Retina (tissue), 1 donor: Measurements from ENCODE around the gene LMF2.
"Not testable (repeated sequence)": the region's sequence is repeated elsewhere in the genome, so short reads cannot be mapped to it uniquely, and the experiment has no call there.

Experiments used
- DNase-seq: peaks from one replicate; pipeline ENCODE4 v3.0.0-alpha.2; 2016

The LMF2 gene

DNA sequence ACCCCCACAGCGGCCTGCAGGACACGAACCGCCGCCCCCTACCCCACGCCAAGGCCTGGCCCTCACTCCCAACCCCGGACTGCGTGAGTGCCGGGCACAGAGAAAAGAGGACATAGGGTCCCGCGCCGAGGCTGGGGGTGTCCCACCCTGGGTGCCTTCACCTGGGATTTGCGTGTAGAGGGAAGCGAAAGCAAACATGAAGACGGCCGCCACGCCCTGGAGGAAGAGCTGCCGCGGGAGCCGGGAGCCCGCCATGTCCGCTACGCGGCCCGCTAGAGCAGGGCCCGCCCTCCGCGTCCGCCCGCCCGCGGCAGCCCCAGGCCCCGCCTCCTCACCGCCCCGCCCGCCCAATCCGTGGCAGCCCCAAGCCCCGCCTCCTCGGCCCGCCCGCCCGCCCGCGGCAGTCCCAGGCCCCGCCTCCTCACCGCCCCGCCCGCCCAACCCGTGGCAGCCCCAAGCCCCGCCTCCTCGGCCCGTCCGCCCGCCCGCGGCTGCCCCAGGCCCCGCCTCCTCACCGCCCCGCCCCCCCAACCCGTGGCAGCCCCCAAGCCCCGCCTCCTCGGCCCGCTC lies at the start of gene LMF2:
Gene LMF2, minus strand, starts transcription at position 282 of the 570 bp plus-strand sequence. Its CDS starts 27 bp downstream, at position 255.
- peak; percentile 81 for DNase-seq

- no peak for DNase-seq
Measured at GRCh38 chr22:50556703-50557102, 49.2 kb upstream of the LMF2 start.

- no peak for DNase-seq
Measured at GRCh38 chr22:50553310-50553709, 45.8 kb upstream of the LMF2 start.

- DNase-seq: no peak
Measured at GRCh38 chr22:50551160-50551752, 43.8 kb upstream of the LMF2 start.

- DNase-seq: no peak
Measured at GRCh38 chr22:50550395-50550794, 42.9 kb upstream of the LMF2 start.

GRCh38 chr22:50548921-50549790 lies 41.7 kb upstream of the LMF2 start:
- peak; percentile 53 for DNase-seq

GRCh38 chr22:50548040-50548920 lies 40.8 kb upstream of the LMF2 start:
- peak; percentile 47 for DNase-seq

DNA sequence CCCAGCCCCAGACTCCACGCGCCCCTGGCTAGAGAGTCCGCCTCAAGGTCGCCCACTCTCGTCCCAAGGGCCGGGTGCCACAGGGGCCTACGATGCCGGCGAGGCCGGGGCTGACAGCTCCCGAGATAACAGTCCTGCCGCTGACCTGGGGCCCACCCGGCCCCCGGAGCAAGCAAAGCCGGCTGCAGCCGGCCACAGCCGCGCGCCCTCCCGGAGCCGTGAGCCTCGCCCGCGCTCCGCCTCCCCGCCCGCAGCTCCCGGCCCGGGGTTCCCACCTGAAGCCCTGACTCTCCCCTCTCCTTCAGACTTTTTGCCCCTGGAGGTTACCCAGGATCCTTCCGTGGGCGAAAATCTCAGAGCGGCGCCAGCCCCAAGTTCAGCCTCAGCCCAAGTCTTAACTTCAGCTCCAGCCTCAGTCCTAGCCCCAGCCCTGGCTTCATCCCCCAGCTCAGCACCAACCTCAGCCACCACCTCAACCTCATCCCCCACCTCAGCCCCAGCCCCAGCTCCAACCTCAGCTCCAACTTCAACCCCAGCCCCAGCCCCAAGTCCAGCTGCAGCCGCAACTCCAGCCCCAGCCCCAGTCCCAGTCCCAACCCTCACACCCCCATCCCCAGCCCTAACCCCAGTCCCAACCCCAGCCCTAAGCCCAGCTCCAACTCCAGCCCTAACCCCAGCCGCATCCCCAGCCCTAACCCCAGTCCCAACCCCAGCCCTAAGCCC lies 39.9 kb upstream of the LMF2 start:
- no peak for DNase-seq

DNA sequence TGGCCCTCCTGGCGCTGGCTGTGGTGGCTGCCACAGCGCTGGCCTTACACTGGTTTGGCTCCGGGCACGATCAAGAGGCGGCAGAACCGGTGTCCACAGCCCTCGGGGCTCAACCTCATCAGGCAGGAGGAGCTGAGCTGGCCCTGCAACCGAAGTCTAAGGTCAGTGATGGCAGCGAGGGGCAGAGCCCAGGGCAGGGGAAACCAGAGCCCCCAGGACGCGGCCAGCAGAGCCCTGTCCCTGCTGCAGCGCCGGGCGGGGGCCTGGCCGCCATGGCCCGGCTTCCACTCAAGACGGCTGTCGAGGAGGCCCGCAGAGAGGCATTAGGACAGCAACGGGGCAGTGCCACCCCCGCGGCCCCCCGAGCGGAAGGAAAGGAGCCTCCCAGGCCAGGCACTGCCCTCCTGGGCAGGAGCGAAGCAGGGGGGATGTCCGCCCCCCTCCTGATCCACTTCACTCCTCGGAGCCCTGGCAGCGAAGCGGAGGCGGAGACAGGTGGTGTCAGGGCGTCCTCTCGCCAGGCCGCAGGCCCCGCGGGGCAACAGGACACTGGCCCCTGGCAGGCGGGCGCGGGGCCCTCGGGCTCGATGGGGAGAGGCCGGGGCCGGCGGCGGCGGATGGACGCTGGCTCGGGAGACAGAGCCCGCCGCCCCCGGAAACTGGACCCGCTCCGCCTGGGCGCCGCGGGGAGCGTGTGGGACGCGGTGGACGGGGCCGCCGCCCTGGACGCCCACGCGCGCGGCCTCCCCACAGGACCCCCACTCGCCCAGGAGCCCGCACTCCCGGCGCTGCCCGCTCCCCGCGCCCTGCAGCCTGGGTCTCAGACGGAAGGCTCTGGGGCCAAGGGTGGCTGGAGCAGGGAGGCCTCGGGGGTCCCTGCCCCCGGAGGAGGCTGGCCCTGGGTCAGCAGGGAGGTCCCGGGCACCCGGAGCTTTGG lies 39.1 kb upstream of the LMF2 start:
- no peak for DNase-seq

DNA sequence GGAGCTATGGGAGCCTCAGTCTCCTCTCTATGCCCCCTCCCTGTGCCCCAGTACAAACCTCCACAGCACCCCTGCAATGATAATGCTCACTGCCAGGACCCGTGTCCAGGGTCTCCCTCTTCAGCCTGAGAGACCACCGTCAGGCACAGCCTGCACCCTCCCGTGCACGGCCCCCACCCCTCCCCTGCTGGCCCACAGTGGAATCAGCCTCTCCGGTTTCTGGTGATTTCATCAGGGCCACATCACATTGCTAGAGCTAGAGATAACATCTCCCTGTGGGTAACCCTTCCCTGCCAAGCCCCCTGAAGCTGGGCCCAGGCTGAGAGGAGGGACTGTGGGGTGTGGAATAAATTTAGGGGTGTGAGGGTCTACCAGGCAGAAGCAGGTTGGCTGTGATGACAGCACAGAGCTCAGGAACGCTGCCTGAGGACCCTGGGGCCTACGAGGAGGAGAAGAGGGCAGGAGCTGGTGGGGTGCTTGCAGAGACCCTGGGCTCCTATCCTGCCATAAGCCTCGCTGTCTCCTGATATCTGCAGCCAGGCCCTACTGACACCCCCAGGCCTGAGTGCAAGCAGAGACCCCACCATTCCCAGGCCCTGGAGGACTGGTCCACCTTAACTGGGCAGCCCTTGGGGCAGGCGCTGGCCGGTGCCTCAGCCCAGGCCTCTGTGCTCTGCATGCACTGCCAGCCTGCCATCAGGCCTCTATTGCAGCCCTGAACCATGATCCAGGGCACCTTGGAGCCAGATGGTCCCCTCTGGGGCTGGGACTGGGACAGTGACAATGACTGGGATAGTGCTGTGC lies 38.2 kb upstream of the LMF2 start, which contains the start of gene KLHDC7B:
Gene KLHDC7B, plus strand, starts transcription at position 378 of the 804 bp plus-strand sequence. Its CDS starts 345 bp downstream, at position 723.
- DNase-seq: no peak

DNA sequence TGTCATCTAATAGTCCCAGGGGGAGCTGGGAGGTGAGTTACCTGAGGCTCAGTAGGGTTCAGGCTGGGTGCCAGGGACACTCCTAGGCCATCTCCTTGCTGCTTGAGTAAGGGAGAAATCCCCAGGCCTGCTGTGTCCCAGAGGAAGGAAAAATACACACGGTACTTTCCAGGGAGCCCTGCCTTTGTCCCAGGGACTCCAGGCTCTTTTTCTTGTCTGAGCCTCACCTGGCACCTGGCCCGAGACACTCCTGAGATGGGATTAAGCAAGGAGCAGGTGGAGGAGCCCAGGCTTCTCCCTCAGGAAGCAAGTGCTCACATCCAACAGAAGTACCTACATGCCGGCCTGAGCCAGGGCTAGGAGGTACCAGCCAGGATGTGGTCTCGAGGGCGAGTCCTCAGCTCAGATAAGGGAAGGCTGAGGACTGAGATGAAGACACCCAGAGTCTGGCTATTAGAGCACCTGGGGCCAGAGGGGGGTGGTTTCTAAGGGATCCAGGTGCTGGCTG lies 37.3 kb upstream of the LMF2 start:
- no peak for DNase-seq

DNA sequence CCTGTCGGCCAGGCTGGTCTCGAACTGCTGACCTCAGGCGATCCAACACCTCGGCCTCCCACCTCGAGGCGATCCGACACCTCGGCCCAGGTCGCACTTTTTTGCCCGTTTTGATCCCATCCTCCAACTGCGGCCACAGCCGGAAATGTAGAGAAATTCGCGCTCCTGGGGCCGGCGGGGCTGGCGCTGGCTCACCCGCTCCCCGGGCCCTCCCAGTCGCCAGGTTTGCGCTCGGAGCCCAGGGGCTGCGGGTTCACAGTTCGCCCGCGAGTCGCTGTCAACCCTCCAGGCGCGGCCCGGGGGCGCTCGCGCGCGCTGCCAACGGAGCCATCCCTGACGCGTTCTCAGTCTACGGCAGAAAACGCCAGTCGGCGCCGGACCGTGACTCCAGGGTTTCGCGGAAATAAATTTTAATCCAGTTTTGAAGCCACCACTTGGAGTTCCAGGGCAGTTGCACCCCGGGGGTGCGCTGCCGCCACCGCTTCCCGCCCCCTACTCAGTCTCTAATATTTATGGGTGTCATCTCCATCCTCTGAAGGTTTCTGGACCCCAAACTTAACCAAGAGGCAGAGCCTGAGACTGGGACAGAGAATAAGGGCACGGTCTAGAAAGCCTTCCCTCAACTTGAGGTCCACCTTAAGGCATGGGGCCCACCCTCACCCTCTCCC lies 36.7 kb upstream of the LMF2 start:
- DNase-seq: peak; percentile 83

- DNase-seq: no peak
Measured at GRCh38 chr22:50542416-50542927, 35.0 kb upstream of the LMF2 start.

DNA sequence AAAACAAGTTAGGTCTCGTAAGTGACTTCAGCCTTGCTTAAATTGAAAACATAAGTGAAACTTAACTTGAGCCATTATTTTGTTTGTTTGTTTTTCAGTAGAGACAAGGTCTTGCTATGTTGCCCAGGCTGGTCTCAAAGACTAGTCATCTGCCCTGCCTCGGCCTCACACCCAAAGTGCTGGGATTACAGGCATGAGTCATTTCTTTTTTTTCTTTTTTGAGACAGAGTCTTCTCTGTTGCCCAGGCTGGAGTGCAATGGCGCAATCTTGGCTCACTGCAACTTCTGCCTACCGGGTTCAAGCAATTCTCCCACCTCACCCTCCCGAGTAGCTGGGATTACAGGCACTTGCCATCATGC lies 34.1 kb upstream of the LMF2 start:
- DNase-seq: not testable (repeated sequence)

DNA sequence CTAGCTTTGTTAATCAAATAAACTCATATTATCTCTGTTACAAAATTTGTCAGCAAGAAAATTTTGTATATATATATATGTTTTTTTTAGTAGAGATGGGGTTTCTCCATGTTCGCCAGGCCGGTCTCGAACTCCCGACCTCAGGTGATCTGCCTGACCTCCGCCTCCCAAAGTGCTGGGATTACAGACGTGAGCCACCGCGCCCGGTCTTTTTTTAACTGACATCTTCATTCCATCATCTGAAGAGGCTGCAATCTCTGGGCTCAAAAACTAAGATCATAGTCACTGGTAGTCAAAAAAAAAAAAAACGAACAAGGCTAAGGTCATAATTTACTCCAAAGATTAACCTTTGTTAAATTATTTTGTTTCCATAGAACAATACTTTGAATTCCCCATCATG lies 32.9 kb upstream of the LMF2 start:
- DNase-seq: no peak

GRCh38 chr22:50537765-50538164 lies 30.3 kb upstream of the LMF2 start:
- no peak for DNase-seq

DNA sequence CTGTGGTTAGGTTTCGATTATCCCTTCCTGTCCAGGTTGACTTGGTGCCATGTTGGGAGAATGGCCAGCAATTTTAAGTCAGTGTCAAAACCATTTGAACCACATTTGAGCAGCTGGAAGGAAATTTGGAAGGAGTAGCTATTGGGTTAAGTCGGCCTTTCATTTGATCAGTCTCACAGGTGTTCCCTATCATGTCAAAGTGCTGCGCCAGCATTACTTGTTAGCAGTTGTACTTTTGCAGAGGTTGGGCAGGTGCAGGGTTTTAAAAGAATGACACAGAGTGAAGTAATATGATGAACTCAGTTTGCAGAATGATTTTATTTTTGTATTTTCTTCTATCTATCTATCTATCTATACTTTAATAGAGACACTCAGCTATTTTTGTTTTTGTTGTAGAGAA lies 28.7 kb upstream of the LMF2 start:
- DNase-seq: no peak

- DNase-seq: no peak
Measured at GRCh38 chr22:50535113-50535512, 27.6 kb upstream of the LMF2 start.
